Keratinocyte (primary cell): ENCODE results near the gene CRISPLD2.

Experiments used
- CTCF ChIP-seq, 3 experiments: IDR thresholded peaks in 1 of 3; conservative IDR thresholded peaks in 1 of 3; optimal IDR thresholded peaks in 1 of 3; 2 replicates in 2 of 3; 3 replicates in 1 of 3; pipeline versions ENCODE3 to v1.5.1; 2011; ENCODE audit warnings: low read length in 3 of 3, mild to moderate bottlenecking in 3 of 3, moderate library complexity in 2 of 3, control low read depth in 1 of 3, inconsistent platforms in 1 of 3; ENCODE audit not compliant: insufficient read depth in 2 of 3; ENCODE audit errors: extremely low read depth in 1 of 3
- EZH2 ChIP-seq: IDR thresholded peaks from one replicate; pipeline ENCODE4 v1.6.1; 2012; ENCODE audit warnings: inconsistent platforms, mild to moderate bottlenecking, low read length, moderate library complexity

GRCh38 chr16:84806256-84806889 is 13.4 kb upstream of the CRISPLD2 start:
- TF ChIP-seq EZH2 (no peak), CTCF (optimal IDR thresholded peaks at IDR 0.05 in 1 of 3, IDR thresholded peaks at IDR 0.05 in 1 of 3, conservative IDR thresholded peaks at IDR 0.05 in 1 of 3; ENCODE audit: extremely low read depth in 1 of 3, insufficient read depth in 2 of 3, low read length in 3 of 3) (no peak)
